GM12878 (cell line): ENCODE results near the gene ZNF296. TPM values are rescaled to one million over a fixed set of nuclear protein-coding genes. Genes with fewer than 3 reads are reported as not detected.
A peak's percentile ranks its signal among the peaks of the same experiment; 100 is the strongest.

ENCODE experiments used
- BCL11A ChIP-seq: IDR thresholded peaks from 2 replicates; pipeline ENCODE4 v1.6.1; 2011; ENCODE audit warnings: low read depth, low read length
- CHD2 ChIP-seq: IDR thresholded peaks from 2 replicates; pipeline ENCODE4 v1.6.1; 2011; ENCODE audit warnings: low read depth, low read length, improper control_type of control experiment, borderline replicate concordance
- CHD4 ChIP-seq: fragments of 200-600 bp; sonication (generic); IDR thresholded peaks from 2 replicates; pipeline ENCODE4 v1.6.1; 2016; ENCODE audit warnings: mild to moderate bottlenecking
- CREB1 ChIP-seq: IDR thresholded peaks from 2 replicates; pipeline ENCODE4 v1.6.1; 2012; ENCODE audit warnings: low read depth, mild to moderate bottlenecking, inconsistent platforms
- CREM ChIP-seq: IDR thresholded peaks from 2 replicates; pipeline ENCODE4 v1.6.1; 2014; ENCODE audit warnings: antibody characterized with exemption, low read depth
- EGR1 ChIP-seq, 2 experiments: IDR thresholded peaks; 1 replicate in 1 of 2; 2 replicates in 1 of 2; pipeline ENCODE4 v1.6.1; 2011 to 2012; ENCODE audit warnings: low read depth in 2 of 2, low read length in 2 of 2, borderline replicate concordance in 1 of 2, mild to moderate bottlenecking in 1 of 2, moderate library complexity in 1 of 2
- ESRRA ChIP-seq: IDR thresholded peaks from 2 replicates; pipeline ENCODE4 v1.6.1; 2012; ENCODE audit warnings: mild to moderate bottlenecking, low read length, improper control_type of control experiment
- HCFC1 ChIP-seq: fragments of 150-350 bp; IDR thresholded peaks from 2 replicates; pipeline ENCODE4 v1.6.1; 2014; ENCODE audit warnings: low read length
- HDAC2 ChIP-seq: fragments of 200-600 bp; sonication (generic); IDR thresholded peaks from 2 replicates; pipeline ENCODE4 v1.6.1; 2017
- IRF4 ChIP-seq: IDR thresholded peaks from 2 replicates; pipeline ENCODE4 v1.6.1; 2011; ENCODE audit warnings: low read depth, low read length
- NBN ChIP-seq: fragments of 450-650 bp; IDR thresholded peaks from 2 replicates; pipeline ENCODE4 v1.6.1; 2016
- NRF1 ChIP-seq: conservative IDR thresholded peaks from 2 replicates; pipeline ENCODE4 v1.6.1; 2011; ENCODE audit warnings: mild to moderate bottlenecking, low read depth, low read length, improper control_type of control experiment
- RB1 ChIP-seq: fragments of 450-650 bp; formaldehyde crosslinking; IDR thresholded peaks from 2 replicates; pipeline ENCODE4 v1.6.1; 2017; ENCODE audit warnings: mild to moderate bottlenecking, borderline replicate concordance
- RELA ChIP-seq: fragments of 450-650 bp; IDR thresholded peaks from 2 replicates; pipeline ENCODE4 v1.8.0; 2014; ENCODE audit warnings: borderline replicate concordance; ENCODE audit not compliant: partially characterized antibody
- SREBF1 ChIP-seq: IDR thresholded peaks from 2 replicates; pipeline ENCODE4 v1.6.1; 2012; ENCODE audit warnings: mild to moderate bottlenecking, low read length
- SRF ChIP-seq, 2 experiments: IDR thresholded peaks; 2 replicates each; pipeline ENCODE4 v1.6.1; 2011; ENCODE audit warnings: low read depth in 2 of 2, low read length in 2 of 2, mild to moderate bottlenecking in 1 of 2, moderate library complexity in 1 of 2
- SUPT20H ChIP-seq: IDR thresholded peaks from 2 replicates; pipeline ENCODE4 v1.6.1; 2011; ENCODE audit warnings: low read depth, mild to moderate bottlenecking, low read length, moderate library complexity, borderline replicate concordance; ENCODE audit not compliant: control insufficient read depth
- polyA plus RNA-seq, 11 experiments: library from polyadenylated mRNA; depleted of rRNA in 4 of 11; unstranded in 6 of 11; stranded (reverse) in 5 of 11; fragments of >200 nt; fragmentation: Nextera tagmentation in 4 of 11; fragmentation: Illumina TruSeq in 1 of 11; extraction: Ambion mirVana in 4 of 11; extraction: Trizol in 1 of 11; gene quantifications; 1 replicate in 1 of 11; 2 replicates in 10 of 11; pipeline versions ENCODE4 v1.2.1 to v1.2.3, GENCODE V29; 2011 to 2016; ENCODE audit warnings: inconsistent platforms in 2 of 11, missing spikeins in 2 of 11, low read depth in 1 of 11
- total RNA-seq, 4 experiments: library from RNA; depleted of rRNA in 3 of 4; stranded (reverse); fragments of >200 nt in 3 of 4; fragmentation: Illumina TruSeq in 1 of 4; extraction: Trizol in 1 of 4; gene quantifications; 2 replicates each; pipeline versions ENCODE4 v1.2.1 to v1.2.3, GENCODE V29; 2013 to 2021
- TF ChIP-seq, protein P1 (sequence below), 3 experiments: IDR thresholded peaks in 2 of 3; conservative IDR thresholded peaks in 1 of 3; 2 replicates each; pipeline ENCODE4 v1.5.1; 2011; ENCODE audit warnings: low read depth in 3 of 3, low read length in 3 of 3, mild to moderate bottlenecking in 3 of 3, control low read depth in 2 of 3, moderate library complexity in 2 of 3, inconsistent platforms in 1 of 3, mixed read lengths in 1 of 3; ENCODE audit not compliant: control insufficient read depth in 2 of 3, insufficient read depth in 1 of 3; ENCODE audit errors: extremely low read depth in 1 of 3
- TF ChIP-seq, protein P2 (sequence below): IDR thresholded peaks from 2 replicates; pipeline ENCODE4 v1.6.1; 2011; ENCODE audit warnings: borderline replicate concordance, low read depth, mild to moderate bottlenecking, moderate library complexity, mixed read lengths, low read length; ENCODE audit not compliant: insufficient read depth; ENCODE audit errors: extremely low read length
- TF ChIP-seq, protein P3 (sequence below): fragments of 450-650 bp; IDR thresholded peaks from 2 replicates; pipeline ENCODE4 v1.6.1; 2017; ENCODE audit warnings: mild to moderate bottlenecking, moderate library complexity
- TF ChIP-seq, protein P4 (sequence below): fragments of 450-650 bp; IDR thresholded peaks from 2 replicates; pipeline ENCODE4 v1.6.1; 2017; ENCODE audit warnings: low read depth, mild to moderate bottlenecking, moderate library complexity

The ZNF296 gene
- total and polyA plus RNA-seq, 10 of the 15 experiments (the other 5 are each of a cell fraction or from before 2014, with no cell fraction given): 0.44 to 23.6 (median 3.5) TPM; not detected in 1

DNA sequence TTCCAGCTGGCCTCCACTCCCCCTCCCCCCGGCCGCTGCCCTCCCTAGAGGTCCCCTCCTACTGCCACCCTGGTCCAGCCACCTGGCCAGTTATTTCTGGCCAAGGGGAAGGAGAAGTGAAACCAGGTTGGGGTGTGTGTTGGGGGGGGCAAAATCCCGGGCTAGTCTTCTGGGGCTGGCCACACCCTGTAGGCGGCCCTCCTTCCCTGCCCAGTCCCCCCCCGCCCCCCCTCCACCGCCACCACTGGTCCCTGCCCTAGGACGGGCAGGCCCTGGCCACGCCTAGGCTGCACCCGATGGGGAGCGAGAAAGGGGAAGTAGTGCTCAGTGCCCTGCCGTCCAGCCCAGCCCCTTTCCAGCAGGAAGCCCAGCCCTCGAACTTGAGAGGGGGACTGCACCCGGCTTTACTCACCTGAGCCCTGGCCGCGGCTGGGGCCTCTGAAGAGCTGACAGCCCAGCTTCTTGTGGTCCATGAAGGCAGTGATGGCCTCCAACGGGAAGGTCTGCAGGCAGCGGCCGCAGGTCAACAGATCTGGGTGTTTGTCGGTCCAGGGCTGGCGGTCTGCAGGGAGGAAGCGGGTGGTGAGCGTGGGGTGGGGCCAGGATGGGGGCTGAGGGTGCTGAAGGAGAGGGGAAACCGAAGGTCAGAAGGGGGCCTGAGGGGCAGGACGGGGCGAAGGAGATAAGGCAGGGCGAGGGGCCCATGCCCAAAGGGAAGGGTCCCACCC is 813 bp downstream of the ZNF296 start (continued):
- TF ChIP-seq, protein P1, sequence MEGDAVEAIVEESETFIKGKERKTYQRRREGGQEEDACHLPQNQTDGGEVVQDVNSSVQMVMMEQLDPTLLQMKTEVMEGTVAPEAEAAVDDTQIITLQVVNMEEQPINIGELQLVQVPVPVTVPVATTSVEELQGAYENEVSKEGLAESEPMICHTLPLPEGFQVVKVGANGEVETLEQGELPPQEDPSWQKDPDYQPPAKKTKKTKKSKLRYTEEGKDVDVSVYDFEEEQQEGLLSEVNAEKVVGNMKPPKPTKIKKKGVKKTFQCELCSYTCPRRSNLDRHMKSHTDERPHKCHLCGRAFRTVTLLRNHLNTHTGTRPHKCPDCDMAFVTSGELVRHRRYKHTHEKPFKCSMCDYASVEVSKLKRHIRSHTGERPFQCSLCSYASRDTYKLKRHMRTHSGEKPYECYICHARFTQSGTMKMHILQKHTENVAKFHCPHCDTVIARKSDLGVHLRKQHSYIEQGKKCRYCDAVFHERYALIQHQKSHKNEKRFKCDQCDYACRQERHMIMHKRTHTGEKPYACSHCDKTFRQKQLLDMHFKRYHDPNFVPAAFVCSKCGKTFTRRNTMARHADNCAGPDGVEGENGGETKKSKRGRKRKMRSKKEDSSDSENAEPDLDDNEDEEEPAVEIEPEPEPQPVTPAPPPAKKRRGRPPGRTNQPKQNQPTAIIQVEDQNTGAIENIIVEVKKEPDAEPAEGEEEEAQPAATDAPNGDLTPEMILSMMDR (IDR thresholded peaks at IDR 0.05 in 2 of 3, conservative IDR thresholded peaks at IDR 0.05 in 1 of 3; ENCODE audit: control insufficient read depth in 2 of 3, extremely low read depth in 1 of 3, insufficient read depth in 1 of 3, low read depth in 3 of 3, low read length in 3 of 3): no peak
- peak; percentile 69; the same call in 1 of the 2 replicates for TF ChIP-seq CREM
- TF ChIP-seq SRF (IDR thresholded peaks at IDR 0.05; ENCODE audit: low read depth in 2 of 2, low read length in 2 of 2): 0 out of 4 replicates have a peak, but pooled peaks of 1 of the 2 experiments have one; percentile 59
- TF ChIP-seq NBN: peak; percentile 49
- TF ChIP-seq RELA: no peak
- TF ChIP-seq NRF1: no peak
- peak; percentile 85 for TF ChIP-seq IRF4
- TF ChIP-seq CHD4: no peak
- peak; percentile 84 for TF ChIP-seq BCL11A
- TF ChIP-seq, protein P2, sequence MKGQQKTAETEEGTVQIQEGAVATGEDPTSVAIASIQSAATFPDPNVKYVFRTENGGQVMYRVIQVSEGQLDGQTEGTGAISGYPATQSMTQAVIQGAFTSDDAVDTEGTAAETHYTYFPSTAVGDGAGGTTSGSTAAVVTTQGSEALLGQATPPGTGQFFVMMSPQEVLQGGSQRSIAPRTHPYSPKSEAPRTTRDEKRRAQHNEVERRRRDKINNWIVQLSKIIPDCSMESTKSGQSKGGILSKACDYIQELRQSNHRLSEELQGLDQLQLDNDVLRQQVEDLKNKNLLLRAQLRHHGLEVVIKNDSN: no peak
- TF ChIP-seq CHD2: peak; percentile 85
- TF ChIP-seq RB1: no peak
- no peak for TF ChIP-seq ESRRA
- TF ChIP-seq HCFC1: 0 out of 2 replicates have a peak, but pooled peaks have one; percentile 10
- peak; percentile 63; the same call in 1 of the 2 replicates for TF ChIP-seq CREB1
- TF ChIP-seq, protein P3, sequence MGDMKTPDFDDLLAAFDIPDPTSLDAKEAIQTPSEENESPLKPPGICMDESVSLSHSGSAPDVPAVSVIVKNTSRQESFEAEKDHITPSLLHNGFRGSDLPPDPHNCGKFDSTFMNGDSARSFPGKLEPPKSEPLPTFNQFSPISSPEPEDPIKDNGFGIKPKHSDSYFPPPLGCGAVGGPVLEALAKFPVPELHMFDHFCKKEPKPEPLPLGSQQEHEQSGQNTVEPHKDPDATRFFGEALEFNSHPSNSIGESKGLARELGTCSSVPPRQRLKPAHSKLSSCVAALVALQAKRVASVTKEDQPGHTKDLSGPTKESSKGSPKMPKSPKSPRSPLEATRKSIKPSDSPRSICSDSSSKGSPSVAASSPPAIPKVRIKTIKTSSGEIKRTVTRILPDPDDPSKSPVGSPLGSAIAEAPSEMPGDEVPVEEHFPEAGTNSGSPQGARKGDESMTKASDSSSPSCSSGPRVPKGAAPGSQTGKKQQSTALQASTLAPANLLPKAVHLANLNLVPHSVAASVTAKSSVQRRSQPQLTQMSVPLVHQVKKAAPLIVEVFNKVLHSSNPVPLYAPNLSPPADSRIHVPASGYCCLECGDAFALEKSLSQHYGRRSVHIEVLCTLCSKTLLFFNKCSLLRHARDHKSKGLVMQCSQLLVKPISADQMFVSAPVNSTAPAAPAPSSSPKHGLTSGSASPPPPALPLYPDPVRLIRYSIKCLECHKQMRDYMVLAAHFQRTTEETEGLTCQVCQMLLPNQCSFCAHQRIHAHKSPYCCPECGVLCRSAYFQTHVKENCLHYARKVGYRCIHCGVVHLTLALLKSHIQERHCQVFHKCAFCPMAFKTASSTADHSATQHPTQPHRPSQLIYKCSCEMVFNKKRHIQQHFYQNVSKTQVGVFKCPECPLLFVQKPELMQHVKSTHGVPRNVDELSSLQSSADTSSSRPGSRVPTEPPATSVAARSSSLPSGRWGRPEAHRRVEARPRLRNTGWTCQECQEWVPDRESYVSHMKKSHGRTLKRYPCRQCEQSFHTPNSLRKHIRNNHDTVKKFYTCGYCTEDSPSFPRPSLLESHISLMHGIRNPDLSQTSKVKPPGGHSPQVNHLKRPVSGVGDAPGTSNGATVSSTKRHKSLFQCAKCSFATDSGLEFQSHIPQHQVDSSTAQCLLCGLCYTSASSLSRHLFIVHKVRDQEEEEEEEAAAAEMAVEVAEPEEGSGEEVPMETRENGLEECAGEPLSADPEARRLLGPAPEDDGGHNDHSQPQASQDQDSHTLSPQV: no peak
- TF ChIP-seq SREBF1: no peak
- TF ChIP-seq, protein P4, sequence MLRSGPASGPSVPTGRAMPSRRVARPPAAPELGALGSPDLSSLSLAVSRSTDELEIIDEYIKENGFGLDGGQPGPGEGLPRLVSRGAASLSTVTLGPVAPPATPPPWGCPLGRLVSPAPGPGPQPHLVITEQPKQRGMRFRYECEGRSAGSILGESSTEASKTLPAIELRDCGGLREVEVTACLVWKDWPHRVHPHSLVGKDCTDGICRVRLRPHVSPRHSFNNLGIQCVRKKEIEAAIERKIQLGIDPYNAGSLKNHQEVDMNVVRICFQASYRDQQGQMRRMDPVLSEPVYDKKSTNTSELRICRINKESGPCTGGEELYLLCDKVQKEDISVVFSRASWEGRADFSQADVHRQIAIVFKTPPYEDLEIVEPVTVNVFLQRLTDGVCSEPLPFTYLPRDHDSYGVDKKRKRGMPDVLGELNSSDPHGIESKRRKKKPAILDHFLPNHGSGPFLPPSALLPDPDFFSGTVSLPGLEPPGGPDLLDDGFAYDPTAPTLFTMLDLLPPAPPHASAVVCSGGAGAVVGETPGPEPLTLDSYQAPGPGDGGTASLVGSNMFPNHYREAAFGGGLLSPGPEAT: no peak; the same call in 1 of the 2 replicates
- no peak for TF ChIP-seq SUPT20H
- peak in 1 of 2 experiments; percentile 37; a peak in 1 of 3 replicates for TF ChIP-seq EGR1 (IDR thresholded peaks at IDR 0.05; ENCODE audit: borderline replicate concordance in 1 of 2, low read depth in 2 of 2, low read length in 2 of 2)
- TF ChIP-seq HDAC2: no peak
